Lung (tissue), 12 donors: Measurements from ENCODE around the gene ANKRD11. TPM values are rescaled to one million over a fixed set of nuclear protein-coding genes. Genes with fewer than 3 reads are reported as not detected.
"Not testable (repeated sequence)": the region's sequence is repeated elsewhere in the genome, so short reads cannot be mapped to it uniquely, and the experiment has no call there.

Experiments
- ATAC-seq: fragments of 200-7000 bp; cut with Tn5 transposase; one replicate; pipeline ENCODE4 v1.9.1; 2020; ENCODE audit warnings: moderate number of reproducible peaks; ENCODE audit not compliant: insufficient read depth, low FRiP score
- DNase-seq, 3 donors: peaks; one replicate each; pipeline ENCODE4 v3.0.0-alpha.2; 2013 to 2017
- H3K27ac ChIP-seq, 2 donors: one replicate each; pipeline ENCODE4 v1.5.1; 2013; ENCODE audit warnings: mild to moderate bottlenecking in 2 of 2, moderate library complexity in 2 of 2, control low read depth in 1 of 2, inconsistent platforms in 1 of 2, low read depth in 1 of 2, low read length in 1 of 2
- H3K27me3 ChIP-seq, 3 donors: one replicate each; pipeline ENCODE4 v1.5.1; 2013; ENCODE audit warnings: low read length in 2 of 3; ENCODE audit not compliant: control insufficient read depth in 3 of 3, insufficient read depth in 3 of 3
- H3K36me3 ChIP-seq, 4 donors: one replicate each; pipeline ENCODE4 v1.5.1; 2013; ENCODE audit warnings: low read length in 4 of 4, mild to moderate bottlenecking in 1 of 4, moderate library complexity in 1 of 4; ENCODE audit not compliant: control insufficient read depth in 4 of 4, insufficient read depth in 4 of 4
- H3K4me1 ChIP-seq, 5 donors: one replicate each; pipeline ENCODE4 v1.5.1; 2013; ENCODE audit warnings: low read length in 5 of 5, mild to moderate bottlenecking in 2 of 5, moderate library complexity in 1 of 5; ENCODE audit not compliant: control insufficient read depth in 5 of 5, insufficient read depth in 5 of 5
- H3K4me3 ChIP-seq: one replicate; pipeline ENCODE4 v1.5.1; 2013; ENCODE audit warnings: mild to moderate bottlenecking, control low read depth, moderate library complexity
- H3K9ac ChIP-seq, 2 donors: one replicate each; pipeline ENCODE4 v1.5.1; 2013; ENCODE audit warnings: low read length in 2 of 2, control low read depth in 1 of 2; ENCODE audit not compliant: insufficient read depth in 1 of 2
- H3K9me3 ChIP-seq, 4 donors: one replicate each; pipeline ENCODE4 v1.5.1; 2013; ENCODE audit warnings: low read length in 3 of 4, mild to moderate bottlenecking in 1 of 4, moderate library complexity in 1 of 4; ENCODE audit not compliant: control insufficient read depth in 4 of 4, insufficient read depth in 3 of 4
- WGBS, 2 donors: extraction: QIAGEN DNeasy Blood & Tissue Kit; methylation state at CpG; one replicate each; pipeline ENCODE4 v1.1.7; 2013; 5-methylcytosine and 5-hydroxymethylcytosine counted together
- polyA plus RNA-seq, 2 donors: library from polyadenylated mRNA; stranded (reverse); fragments of 200-250 nt; gene quantifications; one replicate each; pipeline ENCODE4 v1.2.1, GENCODE V29; 2013
- total RNA-seq, 2 donors: library from RNA; depleted of rRNA in 1 of 2; stranded (reverse); fragments of >200 nt in 1 of 2; gene quantifications; one replicate each; pipeline ENCODE4 v1.2.1, GENCODE V29; 2014 to 2021
- TF ChIP-seq, protein P1 (sequence below): IDR thresholded peaks from 2 replicates; pipeline ENCODE4 v1.5.1; 2012; ENCODE audit warnings: mild to moderate bottlenecking; ENCODE audit errors: control extremely low read depth, extremely low read depth
- donor health status: control.
- donor health status: control.
- donor health status: Bipolar disorder and iron deficiency.
- donor health status: healthy.
- donor health status: DM: yes; HTN: yes; CAD: no.

ANKRD11 gene
- total and polyA plus RNA-seq, 4 donors, result 58.5 to 162 (median 89.5) TPM

DNA sequence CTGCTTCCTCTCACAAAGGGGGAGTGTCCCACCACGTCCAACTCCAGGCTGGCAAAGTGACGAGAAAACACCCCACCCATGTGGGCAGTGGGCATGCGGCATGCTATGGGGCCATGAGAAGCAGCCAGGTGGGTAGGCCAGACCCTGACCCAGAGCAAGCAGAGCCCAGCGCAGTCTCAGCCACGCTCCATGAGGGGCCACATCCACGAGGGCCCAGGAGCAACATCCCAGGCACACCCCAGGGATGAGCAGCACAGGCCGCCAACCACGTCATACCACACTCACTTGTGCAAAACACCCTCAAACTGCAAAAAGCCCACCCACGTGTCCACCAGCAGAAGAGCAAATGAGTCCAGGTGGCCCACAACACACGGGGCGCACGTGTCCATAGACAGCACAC lies 155.9 kb downstream of the ANKRD11 start:
- Histone ChIP-seq H3K9ac (peak overlapping the region in 1 of 2 donors; percentile 30), H3K27ac (peak overlapping the region in 1 of 2 donors; percentile 42)

DNA sequence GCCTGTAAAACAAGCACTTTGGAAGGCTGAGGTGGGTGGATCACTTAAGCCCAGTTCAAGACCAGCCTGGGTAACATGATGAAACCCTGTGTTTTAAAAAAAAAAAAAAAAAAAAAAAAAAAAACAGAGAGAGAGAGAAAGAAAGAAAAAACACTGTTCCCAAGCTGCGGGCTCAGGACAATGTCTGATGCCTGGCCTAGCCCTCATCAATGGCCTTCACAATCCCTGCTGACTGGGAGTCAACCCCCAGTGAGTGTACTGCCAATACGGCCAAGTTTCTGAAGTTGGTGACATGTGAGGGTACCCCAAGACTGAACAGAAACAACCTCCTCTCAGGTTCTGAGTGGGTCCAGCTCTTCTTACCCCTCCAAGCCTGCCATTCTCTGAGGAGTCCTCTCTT lies 156.3 kb downstream of the ANKRD11 start:
- Histone ChIP-seq H3K4me3 (no peak overlapping the region), H3K27ac (peak overlapping the region; percentile 42 to 68), H3K4me1 (peaks cover 3 to 35% (median 29%) of the 10 kb centered on the region in 5 donors), H3K36me3 (no peaks in the 10 kb centered on the region), H3K27me3 (no peaks in the 10 kb centered on the region), H3K9ac (peak overlapping the region in 1 of 2 donors; percentile 30), H3K9me3 (no peaks in the 10 kb centered on the region)
- TF ChIP-seq, protein P1, sequence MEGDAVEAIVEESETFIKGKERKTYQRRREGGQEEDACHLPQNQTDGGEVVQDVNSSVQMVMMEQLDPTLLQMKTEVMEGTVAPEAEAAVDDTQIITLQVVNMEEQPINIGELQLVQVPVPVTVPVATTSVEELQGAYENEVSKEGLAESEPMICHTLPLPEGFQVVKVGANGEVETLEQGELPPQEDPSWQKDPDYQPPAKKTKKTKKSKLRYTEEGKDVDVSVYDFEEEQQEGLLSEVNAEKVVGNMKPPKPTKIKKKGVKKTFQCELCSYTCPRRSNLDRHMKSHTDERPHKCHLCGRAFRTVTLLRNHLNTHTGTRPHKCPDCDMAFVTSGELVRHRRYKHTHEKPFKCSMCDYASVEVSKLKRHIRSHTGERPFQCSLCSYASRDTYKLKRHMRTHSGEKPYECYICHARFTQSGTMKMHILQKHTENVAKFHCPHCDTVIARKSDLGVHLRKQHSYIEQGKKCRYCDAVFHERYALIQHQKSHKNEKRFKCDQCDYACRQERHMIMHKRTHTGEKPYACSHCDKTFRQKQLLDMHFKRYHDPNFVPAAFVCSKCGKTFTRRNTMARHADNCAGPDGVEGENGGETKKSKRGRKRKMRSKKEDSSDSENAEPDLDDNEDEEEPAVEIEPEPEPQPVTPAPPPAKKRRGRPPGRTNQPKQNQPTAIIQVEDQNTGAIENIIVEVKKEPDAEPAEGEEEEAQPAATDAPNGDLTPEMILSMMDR, result no peak
- 50 to 61% methylated on average over 2 of the region's 2 CpGs for WGBS, 2 donors
- DNase-seq, result no peak
- ATAC-seq, result no peak

More for the DNA sequence above, 155.9 kb downstream of the ANKRD11 start:
- Histone ChIP-seq H3K9me3 (no peaks in the 10 kb centered on the region), H3K36me3 (no peaks in the 10 kb centered on the region), H3K4me3 (no peak overlapping the region), H3K27me3 (no peaks in the 10 kb centered on the region), H3K4me1 (peaks cover 3 to 35% (median 29%) of the 10 kb centered on the region in 5 donors)
- WGBS, 2 donors, result 75 to 77% methylated on average over 12 of the region's 12 CpGs
- DNase-seq, result no peak
- TF ChIP-seq, protein P1, result no peak
- ATAC-seq, result no peak

DNA sequence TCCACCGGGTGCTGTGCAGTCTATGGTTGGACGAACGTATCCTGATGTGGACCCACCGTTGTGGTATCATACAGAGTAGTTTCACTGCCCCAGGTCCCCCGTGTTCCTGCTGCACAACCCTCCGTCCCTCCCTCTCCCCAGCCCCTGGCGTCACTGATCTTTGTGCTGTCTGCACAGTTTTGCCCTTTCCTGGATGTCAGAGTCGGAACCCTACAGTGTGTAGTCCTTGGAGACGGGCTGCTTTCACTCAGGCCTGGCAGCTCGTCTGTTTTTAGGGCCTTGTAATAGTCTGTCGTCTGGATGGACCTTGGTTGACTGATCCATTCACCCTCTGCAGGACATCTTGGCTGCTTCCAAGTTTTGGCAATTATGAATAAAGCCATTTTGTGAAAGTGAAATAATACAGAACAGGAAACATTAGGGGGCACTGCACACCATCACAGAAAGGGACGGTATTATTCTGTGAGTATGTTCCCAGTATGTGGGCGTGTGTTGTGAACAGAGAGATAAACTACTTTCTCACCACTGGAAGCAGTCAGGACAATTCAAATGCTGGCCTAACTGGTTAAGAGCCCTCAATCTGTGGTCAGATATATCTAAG lies 156.9 kb downstream of the ANKRD11 start:
- not testable (repeated sequence) for H3K4me3 ChIP-seq, H3K9me3 ChIP-seq, H3K36me3 ChIP-seq, H3K9ac ChIP-seq, H3K27me3 ChIP-seq
- peaks cover 3 to 35% (median 29%) of the 10 kb centered on the region in 5 donors for H3K4me1 ChIP-seq
- peak overlapping the region in 1 of 2 donors; percentile 68 for H3K27ac ChIP-seq
- DNase-seq, result peak; percentile 60 to 90 (median 89)
- 42 to 51% methylated on average over 10 to 11 of the region's 13 CpGs for WGBS, 2 donors
- TF ChIP-seq, protein P1, result peak; percentile 65
- ATAC-seq, result peak; percentile 76

DNA sequence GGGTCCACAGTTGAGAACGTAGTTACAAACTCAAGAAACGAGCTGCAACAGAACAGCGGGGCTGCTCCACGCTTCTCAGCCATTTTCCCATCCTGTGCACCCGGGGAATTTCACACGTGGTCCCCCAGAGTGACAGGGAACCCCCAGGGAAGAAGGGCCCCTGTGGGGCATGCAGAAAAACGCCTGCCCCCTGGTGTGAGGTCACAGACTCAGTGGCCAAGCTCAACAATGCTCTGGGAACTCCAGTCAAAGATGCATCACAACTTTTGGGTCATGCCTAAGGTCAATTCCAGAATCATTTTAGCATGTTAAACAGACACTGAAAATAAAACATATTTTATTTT lies 157.5 kb downstream of the ANKRD11 start:
- Histone ChIP-seq H3K36me3 (no peaks in the 10 kb centered on the region), H3K27me3 (no peaks in the 10 kb centered on the region), H3K4me3 (no peak overlapping the region), H3K9me3 (no peaks in the 10 kb centered on the region), H3K9ac (no peak overlapping the region), H3K27ac (no peak overlapping the region), H3K4me1 (peaks cover 3 to 34% (median 29%) of the 10 kb centered on the region in 5 donors)
- DNase-seq (no peak), ATAC-seq (no peak)
- TF ChIP-seq, protein P1, result no peak
- 63 to 72% methylated on average over 7 of the region's 7 CpGs for whole genome bisulfite sequencing, 2 donors
